GM21515 (cell line): ENCODE data around the gene LIPA.
"Not testable (repeated sequence)": the region's sequence is repeated elsewhere in the genome, so short reads cannot be mapped to it uniquely, and the experiment has no call there.

ENCODE experiments used
- ATAC-seq: cut with Tn5 transposase; IDR thresholded peaks from one replicate; pipeline ENCODE4 v1.9.1; 2021; ENCODE audit not compliant: unreplicated experiment

The LIPA gene

DNA sequence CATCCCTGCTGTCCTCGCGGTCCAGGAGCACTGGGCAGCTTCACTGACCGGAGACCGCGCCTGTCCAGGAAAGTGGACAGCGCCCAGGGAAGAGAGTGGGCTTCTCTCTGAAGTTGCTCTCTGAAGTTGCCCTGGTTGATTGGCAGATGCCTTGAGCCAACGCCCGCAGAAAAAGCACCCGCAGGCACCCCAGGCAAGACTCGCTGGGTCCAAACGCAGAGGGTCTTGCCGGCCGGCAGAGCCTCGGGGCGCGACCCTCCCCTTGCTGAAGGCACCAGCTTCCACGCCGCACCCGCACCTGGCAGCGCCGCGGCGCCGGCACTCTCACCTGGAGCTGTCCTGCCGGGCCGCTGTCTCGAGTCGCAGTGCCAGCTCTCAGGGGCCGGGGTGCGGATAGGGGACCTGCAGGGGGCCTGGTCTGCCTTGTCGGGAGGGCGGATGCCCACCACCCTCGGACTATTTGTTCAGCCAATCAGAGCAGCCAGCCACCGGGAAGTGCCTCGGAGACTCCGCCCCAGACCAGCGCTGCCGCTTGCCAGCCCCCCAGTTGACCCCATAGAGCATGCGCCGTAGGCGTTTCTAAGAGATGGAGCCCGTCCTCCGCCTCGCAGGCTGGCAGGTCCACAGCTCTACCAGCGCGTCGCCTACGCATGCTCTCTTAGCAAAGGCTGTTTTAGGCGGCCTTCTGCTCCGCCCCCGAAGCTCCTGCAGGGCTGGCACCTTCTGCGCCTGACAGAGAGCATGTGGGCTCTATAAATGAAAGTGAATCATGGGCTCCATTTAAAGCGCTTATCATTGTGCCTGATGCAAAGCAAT, at the start of gene LIPA:
TSS of gene LIPA (minus strand) at position 367 of the 816 bp plus-strand sequence. CDS start 4,127 bp downstream, outside the sequence.
- peak; percentile 97 for ATAC-seq

DNA sequence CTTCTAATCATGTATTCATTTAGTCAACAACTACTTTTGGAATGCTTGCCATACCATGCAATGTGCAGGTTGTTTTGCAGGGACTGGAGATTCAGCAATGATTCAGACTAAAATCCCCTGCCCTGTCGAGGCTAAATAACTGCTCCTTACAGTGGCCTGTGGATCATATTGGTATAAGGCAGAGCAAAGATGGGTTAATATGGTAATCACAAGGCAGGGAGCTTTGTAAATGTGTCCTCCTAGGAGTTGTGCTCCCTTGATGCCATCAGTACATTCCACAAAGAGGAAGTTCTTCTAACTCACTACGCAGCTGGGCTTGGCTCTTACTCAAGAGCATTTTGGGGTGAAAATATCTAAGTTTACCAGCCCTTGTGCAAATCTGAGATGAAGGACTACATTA, 49.7 kb upstream of the LIPA start:
- peak; percentile 27 for ATAC-seq

GRCh38 chr10:89299031-89299430, 47.5 kb upstream of the LIPA start:
- no peak for ATAC-seq

DNA sequence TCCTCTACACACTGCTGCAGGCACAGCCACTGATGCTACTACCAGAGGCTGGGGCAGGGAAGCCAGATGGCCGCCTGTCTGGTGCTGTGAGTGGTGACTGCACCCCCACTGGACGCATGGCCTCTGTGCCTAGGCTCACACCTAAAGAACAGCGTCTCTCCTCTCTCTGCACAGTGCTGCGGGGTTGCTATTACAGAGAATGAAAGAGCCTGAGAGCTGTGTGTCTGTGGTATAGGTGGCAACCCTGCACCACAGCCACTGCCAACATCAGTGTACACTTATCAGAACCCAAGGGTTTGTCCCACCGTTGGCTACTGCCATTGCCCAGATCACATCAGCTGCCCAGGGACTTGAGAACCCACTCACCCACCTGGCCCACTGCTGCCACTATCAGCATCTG, 46.2 kb upstream of the LIPA start:
- no peak for ATAC-seq

- no peak for ATAC-seq
Observed at GRCh38 chr10:89297356-89297755, 45.8 kb upstream of the LIPA start.

- ATAC-seq: no peak
Observed at GRCh38 chr10:89296220-89296648, 44.7 kb upstream of the LIPA start.

- no peak for ATAC-seq
Observed at GRCh38 chr10:89295597-89295996, 44.0 kb upstream of the LIPA start.

GRCh38 chr10:89294721-89295239, 43.2 kb upstream of the LIPA start:
- no peak for ATAC-seq

GRCh38 chr10:89285303-89285702, 33.7 kb upstream of the LIPA start:
- ATAC-seq: not testable (repeated sequence)

- not testable (repeated sequence) for ATAC-seq
Observed at GRCh38 chr10:89284711-89285110, 33.1 kb upstream of the LIPA start.

GRCh38 chr10:89283936-89284475, 32.4 kb upstream of the LIPA start:
- no peak for ATAC-seq

DNA sequence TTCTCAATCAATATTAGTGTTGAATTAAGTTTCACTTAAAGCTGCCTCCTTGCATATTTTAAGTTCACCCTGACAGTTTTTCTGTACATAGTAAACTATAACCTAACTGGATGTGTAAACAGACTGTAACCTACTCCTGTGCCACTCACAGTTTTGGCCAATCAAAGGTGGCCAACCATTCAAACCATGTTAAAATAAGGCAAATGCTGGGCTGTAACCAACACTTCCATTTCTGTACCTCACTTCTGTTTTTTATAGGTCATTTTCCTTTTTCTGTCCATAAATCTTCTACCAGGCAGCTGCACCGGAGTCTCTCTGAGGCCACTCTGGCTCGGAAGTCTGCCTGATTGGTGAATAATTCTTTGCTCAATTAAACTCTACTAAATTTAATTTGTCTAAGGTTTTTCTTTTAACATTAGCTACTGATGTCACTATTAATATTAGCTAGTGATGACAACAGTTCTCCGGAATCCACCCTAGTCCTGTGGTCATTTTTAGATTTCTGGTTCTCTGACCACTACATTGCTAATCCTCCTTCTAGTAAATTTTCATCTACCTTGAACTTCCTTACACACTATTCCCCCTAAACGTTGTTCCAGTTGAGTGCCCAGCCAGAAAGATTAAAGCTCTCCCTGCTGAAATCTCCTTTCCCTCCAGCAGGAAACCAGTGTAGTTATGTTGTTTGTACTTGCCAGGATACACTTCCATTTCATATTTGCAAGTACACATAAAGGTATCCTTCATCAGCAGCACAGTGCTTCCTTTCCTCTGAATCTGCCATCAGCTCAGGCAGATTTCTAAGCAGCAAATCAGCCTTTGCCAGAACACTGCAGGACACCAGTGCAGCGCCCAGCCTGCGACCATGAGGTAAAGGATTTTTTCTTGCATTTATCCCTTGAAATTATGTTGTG, 31.7 kb upstream of the LIPA start:
- no peak for ATAC-seq

GRCh38 chr10:89281606-89282395, 30.2 kb upstream of the LIPA start:
- no peak for ATAC-seq

DNA sequence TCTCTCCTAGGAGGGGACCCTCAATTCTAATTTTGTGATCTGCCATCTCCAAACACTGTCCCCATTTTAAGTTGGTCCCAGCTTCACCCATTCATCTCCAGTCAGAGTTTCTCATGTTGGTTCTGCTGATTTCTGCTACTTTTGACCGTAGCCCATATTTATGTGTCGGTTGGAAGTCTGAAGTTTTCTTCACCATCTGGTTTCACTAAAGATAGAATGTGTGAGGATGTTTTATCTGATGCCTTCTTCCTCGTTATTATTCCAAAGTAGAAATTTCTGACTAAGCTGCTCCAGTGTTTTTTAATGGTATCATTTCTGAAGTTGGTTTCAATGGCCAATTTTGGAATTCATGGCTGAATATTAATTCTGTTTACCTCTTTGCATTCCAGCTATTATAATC, 28.9 kb upstream of the LIPA start:
- no peak for ATAC-seq

- no peak for ATAC-seq
Observed at GRCh38 chr10:89279421-89279869, 27.9 kb upstream of the LIPA start.

- no peak for ATAC-seq
Observed at GRCh38 chr10:89278900-89279392, 27.4 kb upstream of the LIPA start.

DNA sequence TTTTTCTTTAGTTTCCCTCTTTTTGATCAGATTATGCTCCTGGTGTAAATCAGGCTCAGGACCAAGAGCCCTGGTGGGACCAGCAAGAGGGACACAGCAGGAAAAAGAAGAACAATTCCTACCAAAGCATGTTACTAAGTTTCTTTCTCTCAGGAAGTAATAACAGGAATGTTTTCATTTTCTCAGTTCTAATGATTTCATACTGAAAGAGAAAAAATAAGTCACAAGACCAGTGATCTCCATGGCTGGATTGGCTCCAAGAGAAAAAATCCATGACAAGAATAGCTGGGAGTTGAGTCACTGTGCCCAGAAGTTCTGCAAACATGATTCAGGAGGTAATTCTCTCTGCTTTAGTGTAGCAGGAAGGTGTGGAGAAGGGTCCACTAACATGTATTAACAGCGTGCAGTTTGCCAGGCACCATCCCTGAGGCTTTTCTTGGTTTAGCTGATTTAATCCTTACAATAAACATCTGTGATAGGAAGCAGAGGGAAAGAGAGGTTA, 26.5 kb upstream of the LIPA start:
- no peak for ATAC-seq

- no peak for ATAC-seq
Observed at GRCh38 chr10:89275383-89275782, 23.8 kb upstream of the LIPA start.

- no peak for ATAC-seq
Observed at GRCh38 chr10:89274928-89275327, 23.4 kb upstream of the LIPA start.

- ATAC-seq: no peak
Observed at GRCh38 chr10:89273680-89274079, 22.1 kb upstream of the LIPA start.
